ENCODE measurements around the gene PROSER3. TPM values are rescaled to one million over a fixed set of nuclear protein-coding genes. Genes with fewer than 3 reads are reported as not detected.

PROSER3 gene
- total and polyA plus RNA-seq, 8 donors, result 19.0 to 22.2 (median 21.0) TPM

- Histone ChIP-seq H3K36me3 (peaks cover 0 to 17% of the 10 kb centered on the region in 2 donors), H3K9me3 (no peaks in the 10 kb centered on the region), H3K27me3 (no peaks in the 10 kb centered on the region), H3K27ac (peak within 1 kb of the TSS in 1 of 2 donors; percentile 41), H3K4me3 (peak within 1 kb of the TSS; percentile 86 to 93), H3K4me1 (peaks cover 0 to 17% of the 10 kb centered on the region in 2 donors)
- DNase-seq (peak; percentile 96 to 99 (median 98)), ATAC-seq (peak; percentile 99)
- intact Hi-C loops (cut with DNase I), result no loop called here
- TF ChIP-seq, protein P1, sequence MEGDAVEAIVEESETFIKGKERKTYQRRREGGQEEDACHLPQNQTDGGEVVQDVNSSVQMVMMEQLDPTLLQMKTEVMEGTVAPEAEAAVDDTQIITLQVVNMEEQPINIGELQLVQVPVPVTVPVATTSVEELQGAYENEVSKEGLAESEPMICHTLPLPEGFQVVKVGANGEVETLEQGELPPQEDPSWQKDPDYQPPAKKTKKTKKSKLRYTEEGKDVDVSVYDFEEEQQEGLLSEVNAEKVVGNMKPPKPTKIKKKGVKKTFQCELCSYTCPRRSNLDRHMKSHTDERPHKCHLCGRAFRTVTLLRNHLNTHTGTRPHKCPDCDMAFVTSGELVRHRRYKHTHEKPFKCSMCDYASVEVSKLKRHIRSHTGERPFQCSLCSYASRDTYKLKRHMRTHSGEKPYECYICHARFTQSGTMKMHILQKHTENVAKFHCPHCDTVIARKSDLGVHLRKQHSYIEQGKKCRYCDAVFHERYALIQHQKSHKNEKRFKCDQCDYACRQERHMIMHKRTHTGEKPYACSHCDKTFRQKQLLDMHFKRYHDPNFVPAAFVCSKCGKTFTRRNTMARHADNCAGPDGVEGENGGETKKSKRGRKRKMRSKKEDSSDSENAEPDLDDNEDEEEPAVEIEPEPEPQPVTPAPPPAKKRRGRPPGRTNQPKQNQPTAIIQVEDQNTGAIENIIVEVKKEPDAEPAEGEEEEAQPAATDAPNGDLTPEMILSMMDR (IDR thresholded peaks at IDR 0.05), result no peak
Measured at GRCh38 chr19:35775298-35776101, 17.5 kb downstream of the PROSER3 start, which contains the start of gene ARHGAP33. TSS of gene ARHGAP33 (plus strand) at chr19:35775564. CDS start at chr19:35775659, 95 bp downstream.

DNA sequence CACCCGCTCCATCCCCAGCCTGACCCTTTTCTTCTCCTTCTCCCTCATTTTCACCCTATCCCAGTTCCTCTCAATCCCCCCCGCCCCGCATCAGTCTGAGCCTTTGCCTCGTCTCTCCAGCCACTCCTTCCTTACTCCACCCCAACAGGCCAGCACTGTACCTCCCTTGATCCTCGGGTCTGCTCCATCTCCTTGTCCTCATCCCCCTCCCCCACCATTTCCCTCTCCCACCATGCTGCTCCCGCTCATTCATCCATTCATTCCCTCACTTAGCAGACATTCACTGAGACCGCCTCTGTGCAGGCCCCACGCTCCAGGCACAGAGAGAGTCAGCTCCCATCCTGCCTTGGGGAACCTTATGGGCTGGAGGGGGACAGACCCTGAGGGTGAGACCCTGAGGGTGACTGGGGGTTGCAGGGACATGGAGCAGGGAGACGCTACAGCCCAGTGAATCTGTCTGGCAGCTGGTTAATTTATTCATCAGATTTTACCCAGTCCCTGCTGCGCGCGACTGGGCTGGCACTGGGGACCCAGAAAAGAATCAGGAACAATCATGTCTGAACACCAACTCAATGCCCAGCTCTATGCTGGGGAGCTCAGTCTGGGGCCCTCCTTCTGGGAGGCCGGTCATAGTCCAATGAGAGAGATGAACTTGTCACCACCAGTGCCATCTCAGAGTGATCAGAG lies 18.3 kb downstream of the PROSER3 start:
- peaks cover 0 to 17% of the 10 kb centered on the region in 2 donors for H3K4me1 ChIP-seq
- H3K27ac ChIP-seq, result no peak overlapping the region
- DNase-seq, result no peak
- intact Hi-C loops (cut with DNase I), result no loop called here
- H3K4me3 ChIP-seq, result peak overlapping the region; percentile 86 to 93
- H3K27me3 ChIP-seq, result no peaks in the 10 kb centered on the region
- no peak for ATAC-seq
- TF ChIP-seq, protein P1 (IDR thresholded peaks at IDR 0.05), result no peak
- H3K36me3 ChIP-seq, result peaks cover 0 to 25% of the 10 kb centered on the region in 2 donors
- H3K9me3 ChIP-seq, result no peaks in the 10 kb centered on the region

GRCh38 chr19:35777086-35777841 lies 19.3 kb downstream of the PROSER3 start:
- intact Hi-C loops (cut with DNase I), result no loop called here
- no peak for ATAC-seq
- Histone ChIP-seq H3K36me3 (peaks cover 0 to 35% of the 10 kb centered on the region in 2 donors), H3K4me1 (peaks cover 0 to 17% of the 10 kb centered on the region in 2 donors), H3K4me3 (no peak overlapping the region), H3K27ac (no peak overlapping the region), H3K27me3 (no peaks in the 10 kb centered on the region), H3K9me3 (no peaks in the 10 kb centered on the region)
- DNase-seq, result no peak
- TF ChIP-seq, protein P1 (IDR thresholded peaks at IDR 0.05), result no peak

DNA sequence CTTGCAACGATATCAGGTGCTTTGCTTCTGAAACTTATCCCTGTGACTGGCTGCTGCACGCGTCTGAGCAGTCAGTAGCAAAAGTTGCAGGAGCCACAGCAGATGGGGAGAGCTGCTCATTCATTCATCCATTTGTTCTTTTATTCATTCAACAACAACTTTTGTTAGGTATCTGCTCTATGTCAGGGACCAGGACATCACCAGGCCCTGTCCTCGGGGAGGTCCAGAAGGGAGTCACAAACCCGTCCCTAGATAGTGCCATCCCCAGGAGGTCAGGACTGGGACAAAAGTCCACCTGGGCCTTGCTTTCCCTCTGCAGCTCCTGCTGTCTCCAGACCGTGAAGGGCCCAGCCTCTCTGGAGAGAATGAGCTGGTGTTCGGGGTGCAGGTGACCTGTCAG lies 20.0 kb downstream of the PROSER3 start:
- H3K4me3 ChIP-seq, result no peak overlapping the region
- peaks cover 0 to 42% of the 10 kb centered on the region in 2 donors for H3K36me3 ChIP-seq
- intact Hi-C loops (cut with DNase I), result no loop called here
- H3K4me1 ChIP-seq, result peaks cover 0 to 17% of the 10 kb centered on the region in 2 donors
- H3K27ac ChIP-seq, result no peak overlapping the region
- H3K9me3 ChIP-seq, result no peaks in the 10 kb centered on the region
- DNase-seq (no peak), ATAC-seq (no peak)
- TF ChIP-seq, protein P1 (IDR thresholded peaks at IDR 0.05), result no peak
- H3K27me3 ChIP-seq, result no peaks in the 10 kb centered on the region
